GM18873 (cell line): Measurements from ENCODE around the gene SLCO4A1.
"Not testable (repeated sequence)": the region's sequence is repeated elsewhere in the genome, so short reads cannot be mapped to it uniquely, and the experiment has no call there.

ENCODE experiments used
- ATAC-seq: cut with Tn5 transposase; IDR thresholded peaks from one replicate; pipeline ENCODE4 v1.9.1; 2021; ENCODE audit warnings: mild to moderate bottlenecking, moderate library complexity, moderate number of reproducible peaks; ENCODE audit not compliant: unreplicated experiment, low FRiP score

Gene SLCO4A1

GRCh38 chr20:62621251-62622110 is 20.8 kb upstream of the SLCO4A1 start:
- no peak for ATAC-seq

- no peak for ATAC-seq
These were observed 20.0 kb upstream of the SLCO4A1 start for GRCh38 chr20:62622178-62622876.

- ATAC-seq: no peak
These were observed 19.3 kb upstream of the SLCO4A1 start for GRCh38 chr20:62622877-62623487.

GRCh38 chr20:62623488-62624324 is 18.6 kb upstream of the SLCO4A1 start:
- ATAC-seq: peak; percentile 58

GRCh38 chr20:62624325-62624690 is 18.0 kb upstream of the SLCO4A1 start:
- ATAC-seq: peak; percentile 32

- no peak for ATAC-seq
These were observed 17.4 kb upstream of the SLCO4A1 start for GRCh38 chr20:62624719-62625453.

- ATAC-seq: no peak
These were observed 16.8 kb upstream of the SLCO4A1 start for GRCh38 chr20:62625516-62625915.

GRCh38 chr20:62625921-62626547 is 16.3 kb upstream of the SLCO4A1 start:
- ATAC-seq: no peak

- ATAC-seq: not testable (repeated sequence)
These were observed 14.9 kb upstream of the SLCO4A1 start for GRCh38 chr20:62627425-62627824.

GRCh38 chr20:62627901-62628612 is 14.2 kb upstream of the SLCO4A1 start:
- ATAC-seq: no peak

GRCh38 chr20:62628691-62629090 is 13.6 kb upstream of the SLCO4A1 start:
- no peak for ATAC-seq

- no peak for ATAC-seq
These were observed 12.3 kb upstream of the SLCO4A1 start for GRCh38 chr20:62629864-62630470.

- ATAC-seq: no peak
These were observed 10.7 kb upstream of the SLCO4A1 start for GRCh38 chr20:62631336-62632308.

- ATAC-seq: no peak
These were observed 9.7 kb upstream of the SLCO4A1 start for GRCh38 chr20:62632575-62633090.

- ATAC-seq: no peak
These were observed 8.5 kb upstream of the SLCO4A1 start for GRCh38 chr20:62633598-62634329.

GRCh38 chr20:62634330-62634967 is 7.9 kb upstream of the SLCO4A1 start:
- no peak for ATAC-seq
